Immature natural killer cell (primary cell): ENCODE results near the gene SLC27A6. TPM values are rescaled to one million over a fixed set of nuclear protein-coding genes. Genes with fewer than 3 reads are reported as not detected.

ENCODE experiments used
- DNase-seq, 3 donors: peaks; one replicate each; pipeline ENCODE4 v3.0.0; 2022; ENCODE audit warnings: mixed read lengths in 1 of 3
- H3K27ac Mint-ChIP-seq, 6 donors: one replicate each; pipeline ENCODE4 v1.8.0; 2020; ENCODE audit warnings: mixed read lengths in 6 of 6, mild to moderate bottlenecking in 5 of 6, inconsistent platforms in 4 of 6, moderate library complexity in 3 of 6
- H3K27me3 Mint-ChIP-seq, 3 donors: one replicate each; pipeline ENCODE4 v1.8.0; 2020 to 2021; ENCODE audit warnings: low read depth in 3 of 3, mild to moderate bottlenecking in 3 of 3, mixed read lengths in 3 of 3, moderate library complexity in 3 of 3, inconsistent platforms in 1 of 3
- H3K36me3 Mint-ChIP-seq, 3 donors: one replicate each; pipeline ENCODE4 v1.8.0; 2020; ENCODE audit warnings: mixed read lengths in 3 of 3, inconsistent platforms in 2 of 3, mild to moderate bottlenecking in 2 of 3
- H3K4me1 Mint-ChIP-seq, 2 donors: one replicate each; pipeline ENCODE4 v1.8.0; 2020; ENCODE audit warnings: inconsistent platforms in 2 of 2, mild to moderate bottlenecking in 2 of 2, mixed read lengths in 2 of 2, moderate library complexity in 1 of 2
- H3K4me3 Mint-ChIP-seq, 5 donors: one replicate each; pipeline ENCODE4 v1.8.0; 2020; ENCODE audit warnings: mild to moderate bottlenecking in 5 of 5, mixed read lengths in 5 of 5, inconsistent platforms in 3 of 5, moderate library complexity in 3 of 5
- H3K9me3 Mint-ChIP-seq, 6 donors: one replicate each; pipeline ENCODE4 v1.8.0; 2020; ENCODE audit warnings: mild to moderate bottlenecking in 6 of 6, mixed read lengths in 6 of 6, inconsistent platforms in 4 of 6, moderate library complexity in 3 of 6
- polyA plus RNA-seq, 3 donors: library from polyadenylated mRNA; unstranded; fragments of 300-500 nt; fragmentation: Illumina TruSeq; gene quantifications; one replicate each; pipeline ENCODE4 v1.2.3, GENCODE V29; 2021

SLC27A6 gene
- polyA plus RNA-seq, 3 donors from 2014 or later = not detected

GRCh38 chr5:128966375-128966774, 1.1 kb downstream of the SLC27A6 start:
- H3K27ac Mint-ChIP-seq = no peak overlapping the region
- DNase-seq = no peak
- H3K4me1 Mint-ChIP-seq = no peaks in the 10 kb centered on the region
- no peak overlapping the region for H3K4me3 Mint-ChIP-seq
- peaks cover 0 to 3% (median 0%) of the 10 kb centered on the region in 3 donors for H3K36me3 Mint-ChIP-seq
- peaks cover 6 to 20% (median 9%) of the 10 kb centered on the region in 6 donors for H3K9me3 Mint-ChIP-seq
- H3K27me3 Mint-ChIP-seq = peaks cover 1 to 3% (median 2%) of the 10 kb centered on the region in 3 donors

GRCh38 chr5:128966846-128967245, 1.6 kb downstream of the SLC27A6 start:
- Mint-ChIP-seq H3K27me3 (peaks cover 1 to 3% (median 2%) of the 10 kb centered on the region in 3 donors), H3K4me1 (no peaks in the 10 kb centered on the region), H3K4me3 (no peak overlapping the region), H3K27ac (no peak overlapping the region), H3K9me3 (peaks cover 4 to 18% (median 12%) of the 10 kb centered on the region in 6 donors), H3K36me3 (peaks cover 0 to 3% (median 0%) of the 10 kb centered on the region in 3 donors)
- no peak for DNase-seq

GRCh38 chr5:128973244-128973643, 8.0 kb downstream of the SLC27A6 start:
- H3K9me3 Mint-ChIP-seq = peaks cover 5 to 13% (median 7%) of the 10 kb centered on the region in 6 donors
- H3K4me3 Mint-ChIP-seq = no peak overlapping the region
- H3K27me3 Mint-ChIP-seq = no peaks in the 10 kb centered on the region
- H3K27ac Mint-ChIP-seq = no peak overlapping the region
- DNase-seq = no peak
- no peaks in the 10 kb centered on the region for H3K4me1 Mint-ChIP-seq
- no peaks in the 10 kb centered on the region for H3K36me3 Mint-ChIP-seq

GRCh38 chr5:128974567-128974966, 9.3 kb downstream of the SLC27A6 start:
- no peak overlapping the region for H3K4me3 Mint-ChIP-seq
- no peaks in the 10 kb centered on the region for H3K36me3 Mint-ChIP-seq
- no peaks in the 10 kb centered on the region for H3K4me1 Mint-ChIP-seq

GRCh38 chr5:128979761-128980160, 14.5 kb downstream of the SLC27A6 start:
- H3K36me3 Mint-ChIP-seq = no peaks in the 10 kb centered on the region
- H3K4me3 Mint-ChIP-seq = no peak overlapping the region
- H3K9me3 Mint-ChIP-seq = peaks cover 0 to 7% (median 0%) of the 10 kb centered on the region in 6 donors
- peaks cover 0 to 1% (median 0%) of the 10 kb centered on the region in 3 donors for H3K27me3 Mint-ChIP-seq
- H3K27ac Mint-ChIP-seq = no peak overlapping the region
- no peak for DNase-seq
- H3K4me1 Mint-ChIP-seq = no peaks in the 10 kb centered on the region

More at GRCh38 chr5:128974567-128974966, 9.3 kb downstream of the SLC27A6 start:
- no peak for DNase-seq
- Mint-ChIP-seq H3K9me3 (peaks cover 3 to 10% (median 7%) of the 10 kb centered on the region in 6 donors), H3K27ac (no peak overlapping the region), H3K27me3 (no peaks in the 10 kb centered on the region)

- no peaks in the 10 kb centered on the region for H3K4me1 Mint-ChIP-seq
- DNase-seq = no peak
- H3K27ac Mint-ChIP-seq = no peak overlapping the region
- H3K9me3 Mint-ChIP-seq = peaks cover 0 to 7% (median 0%) of the 10 kb centered on the region in 6 donors
- H3K4me3 Mint-ChIP-seq = no peak overlapping the region
- peaks cover 0 to 1% (median 0%) of the 10 kb centered on the region in 3 donors for H3K27me3 Mint-ChIP-seq
- no peaks in the 10 kb centered on the region for H3K36me3 Mint-ChIP-seq
Measured at GRCh38 chr5:128980917-128981316, 15.6 kb downstream of the SLC27A6 start.

GRCh38 chr5:128984480-128984879, 19.2 kb downstream of the SLC27A6 start:
- no peak overlapping the region for H3K4me3 Mint-ChIP-seq

GRCh38 chr5:128988476-128988875, 23.2 kb downstream of the SLC27A6 start:
- H3K36me3 Mint-ChIP-seq = no peaks in the 10 kb centered on the region
- no peak overlapping the region for H3K4me3 Mint-ChIP-seq
- no peak for DNase-seq
- H3K4me1 Mint-ChIP-seq = no peaks in the 10 kb centered on the region
- peaks cover 0 to 1% (median 0%) of the 10 kb centered on the region in 3 donors for H3K27me3 Mint-ChIP-seq
- H3K9me3 Mint-ChIP-seq = peaks cover 0 to 3% (median 0%) of the 10 kb centered on the region in 6 donors
- H3K27ac Mint-ChIP-seq = no peak overlapping the region

More at GRCh38 chr5:128984480-128984879, 19.2 kb downstream of the SLC27A6 start:
- H3K27me3 Mint-ChIP-seq = peaks cover 0 to 1% (median 0%) of the 10 kb centered on the region in 3 donors
- no peaks in the 10 kb centered on the region for H3K36me3 Mint-ChIP-seq
- no peak overlapping the region for H3K27ac Mint-ChIP-seq
- H3K4me1 Mint-ChIP-seq = no peaks in the 10 kb centered on the region
- no peak for DNase-seq
- H3K9me3 Mint-ChIP-seq = peaks cover 0 to 3% (median 0%) of the 10 kb centered on the region in 6 donors

- no peak overlapping the region for H3K4me3 Mint-ChIP-seq
- DNase-seq = no peak
- H3K36me3 Mint-ChIP-seq = no peaks in the 10 kb centered on the region
- no peaks in the 10 kb centered on the region for H3K27me3 Mint-ChIP-seq
- H3K9me3 Mint-ChIP-seq = peaks cover 0 to 2% (median 0%) of the 10 kb centered on the region in 6 donors
- H3K4me1 Mint-ChIP-seq = no peaks in the 10 kb centered on the region
- H3K27ac Mint-ChIP-seq = no peak overlapping the region
Measured at GRCh38 chr5:129001841-129002526, 36.7 kb downstream of the SLC27A6 start.

- no peaks in the 10 kb centered on the region for H3K36me3 Mint-ChIP-seq
- H3K27ac Mint-ChIP-seq = no peak overlapping the region
- H3K4me1 Mint-ChIP-seq = no peaks in the 10 kb centered on the region
- H3K9me3 Mint-ChIP-seq = peaks cover 0 to 2% (median 0%) of the 10 kb centered on the region in 6 donors
- no peaks in the 10 kb centered on the region for H3K27me3 Mint-ChIP-seq
- DNase-seq = no peak
- H3K4me3 Mint-ChIP-seq = no peak overlapping the region
Measured at GRCh38 chr5:129002527-129002842, 37.2 kb downstream of the SLC27A6 start.

GRCh38 chr5:129003232-129003631, 37.9 kb downstream of the SLC27A6 start:
- H3K4me1 Mint-ChIP-seq = no peaks in the 10 kb centered on the region
- no peak overlapping the region for H3K4me3 Mint-ChIP-seq
- H3K36me3 Mint-ChIP-seq = no peaks in the 10 kb centered on the region
- no peaks in the 10 kb centered on the region for H3K27me3 Mint-ChIP-seq
- H3K27ac Mint-ChIP-seq = no peak overlapping the region
- H3K9me3 Mint-ChIP-seq = peaks cover 0 to 2% (median 0%) of the 10 kb centered on the region in 6 donors
- DNase-seq = no peak

- H3K36me3 Mint-ChIP-seq = no peaks in the 10 kb centered on the region
- no peaks in the 10 kb centered on the region for H3K4me1 Mint-ChIP-seq
- H3K27ac Mint-ChIP-seq = no peak overlapping the region
- H3K27me3 Mint-ChIP-seq = no peaks in the 10 kb centered on the region
- H3K9me3 Mint-ChIP-seq = peaks cover 0 to 3% (median 0%) of the 10 kb centered on the region in 6 donors
- DNase-seq = no peak
- no peak overlapping the region for H3K4me3 Mint-ChIP-seq
Measured at GRCh38 chr5:129014185-129014584, 48.9 kb downstream of the SLC27A6 start.

GRCh38 chr5:129018837-129019236, 53.5 kb downstream of the SLC27A6 start:
- Mint-ChIP-seq H3K4me1 (no peaks in the 10 kb centered on the region), H3K4me3 (no peak overlapping the region), H3K27me3 (peaks cover 0 to 2% (median 2%) of the 10 kb centered on the region in 3 donors), H3K27ac (no peak overlapping the region), H3K9me3 (peaks cover 0 to 3% (median 0%) of the 10 kb centered on the region in 6 donors), H3K36me3 (no peaks in the 10 kb centered on the region)
- no peak for DNase-seq

GRCh38 chr5:129019401-129019908, 54.2 kb downstream of the SLC27A6 start:
- no peak overlapping the region for H3K27ac Mint-ChIP-seq
- H3K4me1 Mint-ChIP-seq = no peaks in the 10 kb centered on the region
- H3K9me3 Mint-ChIP-seq = peaks cover 0 to 3% (median 0%) of the 10 kb centered on the region in 6 donors

More at GRCh38 chr5:129019401-129019908, 54.2 kb downstream of the SLC27A6 start:
- Mint-ChIP-seq H3K36me3 (no peaks in the 10 kb centered on the region), H3K27me3 (peaks cover 0 to 2% (median 2%) of the 10 kb centered on the region in 3 donors), H3K4me3 (no peak overlapping the region)
- no peak for DNase-seq
